GM11168 (cell line): ENCODE data around the gene GARIN6.

Experiments used
- in situ Hi-C: fragments of 300-500 bp; cut with MboI; formaldehyde crosslinking; loops from one replicate; pipeline ENCODE4 v1.12.0; 2022; ENCODE audit warnings: low sequenced_read_pairs; ENCODE audit not compliant: unreplicated experiment

GARIN6 gene

DNA sequence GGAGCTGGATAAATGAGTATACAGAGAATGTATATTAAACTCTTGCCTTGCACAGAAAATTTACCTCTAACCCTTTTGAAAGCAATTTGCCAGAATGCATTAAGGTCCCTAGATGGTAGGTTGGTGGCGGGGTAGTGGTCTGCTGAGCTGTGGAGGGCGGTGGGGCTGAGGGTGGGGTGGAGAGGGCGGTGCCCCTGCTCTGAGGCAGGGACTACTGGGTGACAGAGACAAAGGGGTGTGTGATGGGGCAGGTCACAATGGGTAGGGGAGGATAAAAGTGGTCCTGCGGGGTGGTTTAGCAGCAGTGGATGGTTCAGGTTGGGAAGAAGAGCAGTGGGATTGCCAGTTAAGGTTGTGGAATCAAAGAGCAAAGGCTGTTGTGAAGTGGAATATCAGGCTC, at the start of gene GARIN6:
TSS of gene GARIN6 (plus strand) at position 301 of the 400 bp plus-strand sequence. CDS start 422 bp downstream, outside the sequence.
- in situ Hi-C loops: no loop called here

- in situ Hi-C loops: no loop called here
These were observed 48.8 kb upstream of the GARIN6 start for GRCh38 chr12:99598785-99599184.

- in situ Hi-C loops: loop anchor here (25.0 kb wide), 1 partner anchor 563 kb away; no protein-coding TSS in a partner anchor
These were observed 47.2 kb upstream of the GARIN6 start for GRCh38 chr12:99600388-99600787.

DNA sequence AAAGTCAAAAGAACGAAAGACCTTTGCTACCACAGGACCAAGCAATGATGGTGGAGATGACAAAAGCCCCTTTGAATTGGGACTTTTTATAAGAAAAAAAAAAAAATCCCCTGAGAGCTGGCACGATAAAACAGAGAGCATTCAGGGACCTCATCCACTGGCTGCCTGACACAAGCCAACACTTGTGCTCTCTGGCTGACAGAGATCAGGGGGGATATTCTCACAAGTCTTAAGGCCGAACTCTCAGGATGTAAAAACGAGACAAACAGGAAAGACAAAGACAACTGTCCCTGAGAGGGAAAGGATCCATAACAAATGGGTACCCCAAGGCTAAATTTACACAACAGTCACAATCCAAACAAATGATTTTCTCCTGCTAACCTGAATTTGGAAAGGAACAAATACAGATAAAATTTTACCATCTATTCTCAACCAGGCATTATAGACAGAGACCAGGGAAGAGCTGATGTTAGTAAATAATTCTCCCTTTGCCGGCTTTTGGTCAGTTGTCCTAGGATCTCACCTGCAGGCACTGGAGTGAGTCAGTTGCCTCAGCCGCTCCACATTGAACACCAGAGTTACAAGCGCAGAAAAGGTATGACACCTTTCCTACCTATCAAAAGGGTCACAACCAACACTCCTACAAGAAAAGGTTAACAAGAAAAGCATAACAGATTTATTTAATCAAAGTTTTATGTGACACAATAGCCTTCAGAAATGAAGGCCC, 37.9 kb upstream of the GARIN6 start:
- in situ Hi-C loops: loop anchor here (25.0 kb wide), 1 partner anchor 572 kb away; no protein-coding TSS in a partner anchor

DNA sequence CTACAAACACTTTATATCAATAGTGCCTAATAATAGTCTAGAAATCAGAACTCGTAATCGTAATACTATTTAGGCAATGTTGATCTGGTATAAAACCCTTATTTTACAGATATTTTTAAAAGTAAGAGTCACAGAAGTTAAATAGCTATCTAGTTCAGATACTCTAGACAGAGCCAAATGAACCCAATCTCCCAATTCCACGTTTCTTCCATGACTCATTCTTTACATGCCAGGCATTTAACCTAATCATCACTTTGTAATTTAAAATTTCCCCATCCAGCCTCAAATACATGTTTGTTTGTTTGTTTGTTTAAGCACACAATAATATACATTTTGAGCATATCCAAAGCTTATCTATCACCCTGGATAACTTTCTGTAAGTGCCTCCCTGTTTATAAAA, 36.4 kb upstream of the GARIN6 start:
- in situ Hi-C loops: loop anchor here (25.0 kb wide), 1 partner anchor 574 kb away; no protein-coding TSS in a partner anchor

- in situ Hi-C loops: loop anchor here (25.0 kb wide), 1 partner anchor 574 kb away; no protein-coding TSS in a partner anchor
These were observed 36.0 kb upstream of the GARIN6 start for GRCh38 chr12:99611599-99611998.

DNA sequence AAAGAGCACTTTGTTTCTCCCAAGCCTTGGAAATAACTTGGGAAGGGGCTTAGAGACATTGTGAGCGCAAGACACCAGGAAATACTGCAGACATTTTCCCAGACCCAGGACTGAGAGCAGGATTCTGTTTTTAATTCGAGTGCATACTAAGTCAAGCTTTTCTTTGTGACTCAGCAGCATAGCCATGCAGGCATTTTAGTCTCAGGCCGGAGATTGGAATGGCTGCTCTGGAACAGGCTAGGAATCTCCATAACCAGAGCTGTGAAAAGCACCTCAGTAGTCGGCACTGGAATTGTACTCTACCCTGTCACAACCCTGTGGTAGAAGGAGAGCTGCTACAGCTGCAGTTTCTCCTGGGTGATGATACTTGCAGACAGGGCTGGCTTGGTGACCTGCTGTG, 28.9 kb upstream of the GARIN6 start:
- in situ Hi-C loops: loop anchor here (25.0 kb wide), 1 partner anchor 581 kb away; no protein-coding TSS in a partner anchor

- in situ Hi-C loops: loop anchor here (25.0 kb wide), 1 partner anchor 582 kb away; no protein-coding TSS in a partner anchor
These were observed 28.0 kb upstream of the GARIN6 start for GRCh38 chr12:99619389-99620158.

- in situ Hi-C loops: loop anchor here (25.0 kb wide), 1 partner anchor 583 kb away; no protein-coding TSS in a partner anchor
These were observed 27.4 kb upstream of the GARIN6 start for GRCh38 chr12:99620159-99620479.

GRCh38 chr12:99624591-99624990, 23.0 kb upstream of the GARIN6 start:
- in situ Hi-C loops: loop anchor here (25.0 kb wide), 1 partner anchor 587 kb away; no protein-coding TSS in a partner anchor

- in situ Hi-C loops: no loop called here
These were observed 20.1 kb upstream of the GARIN6 start for GRCh38 chr12:99627459-99627858.

DNA sequence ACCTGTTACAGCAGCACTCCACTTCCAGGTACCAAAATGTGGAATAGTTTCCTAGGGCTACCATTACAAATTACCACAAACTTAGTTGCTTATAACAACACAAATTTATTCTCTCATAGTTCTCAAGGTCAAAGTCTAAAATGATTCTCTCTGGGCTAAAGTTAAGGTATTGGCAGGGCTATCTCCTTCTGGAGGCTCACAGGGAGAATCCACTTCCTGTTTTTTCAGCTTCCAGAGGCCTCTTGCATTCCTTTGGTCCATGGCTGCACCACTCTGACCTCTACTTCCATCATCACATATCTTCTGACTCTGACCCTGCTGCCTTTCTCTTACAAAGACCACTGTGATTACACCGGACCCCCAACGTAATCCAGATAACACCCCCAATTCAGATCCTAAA, 2.9 kb upstream of the GARIN6 start:
- in situ Hi-C loops: no loop called here

DNA sequence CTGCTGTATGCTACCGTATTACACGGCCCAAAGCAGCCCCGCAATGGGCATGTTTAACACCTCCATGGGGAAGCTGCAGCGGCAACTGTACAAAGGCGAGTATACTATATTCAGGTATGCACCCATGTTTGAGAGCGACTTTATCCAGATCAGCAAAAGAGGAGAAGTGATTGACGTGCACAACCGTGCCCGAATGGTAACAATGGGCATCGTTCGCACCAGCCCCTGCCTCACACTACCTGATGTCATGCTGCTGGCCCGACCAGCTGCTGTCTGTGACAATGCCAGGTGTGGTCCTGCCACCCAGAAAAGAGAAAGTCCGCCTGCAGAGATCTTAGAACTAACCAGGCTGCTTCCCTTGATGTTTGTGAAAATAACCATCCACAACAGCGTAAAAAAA, 630 bp downstream of the GARIN6 start:
- in situ Hi-C loops: no loop called here

DNA sequence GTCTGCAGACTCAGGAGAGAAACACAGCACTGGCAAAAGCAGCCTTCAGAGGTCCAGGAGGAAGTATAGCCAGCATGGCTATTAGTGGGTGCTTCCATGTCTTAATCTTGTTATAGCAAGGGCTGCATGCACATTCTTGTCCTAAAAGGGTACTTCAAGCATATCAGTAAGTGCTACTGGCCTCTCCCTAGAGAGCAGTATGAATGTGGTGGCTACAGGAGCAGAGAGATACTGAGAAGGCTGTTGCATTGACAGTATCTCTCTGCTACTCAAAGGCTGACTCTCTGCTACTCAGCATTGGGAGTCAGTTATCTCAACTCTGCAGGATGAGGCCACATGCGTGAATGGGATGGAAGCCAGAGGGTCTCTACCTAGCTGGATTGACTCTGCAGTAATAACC, 2.0 kb downstream of the GARIN6 start:
- in situ Hi-C loops: no loop called here

GRCh38 chr12:99658671-99659349, 11.3 kb downstream of the GARIN6 start:
- in situ Hi-C loops: no loop called here

DNA sequence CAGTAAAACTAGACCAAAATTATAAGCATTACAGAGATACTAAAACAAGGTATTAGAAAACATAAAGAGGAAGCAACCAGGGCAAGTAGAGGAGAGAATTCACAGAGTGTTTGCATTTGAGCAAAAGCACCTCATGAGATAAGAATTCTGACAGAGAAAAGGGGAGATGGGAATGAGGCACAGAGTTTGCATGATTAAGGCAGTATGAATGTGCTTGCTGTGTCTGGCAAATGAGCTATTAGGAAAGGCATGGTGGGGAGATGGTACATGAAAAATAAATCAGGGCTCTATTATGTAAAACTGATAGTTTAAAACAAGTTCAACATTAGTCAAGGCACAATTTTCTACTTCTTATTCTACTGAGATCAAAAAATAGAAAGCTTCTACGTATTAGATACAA, 23.1 kb downstream of the GARIN6 start:
- in situ Hi-C loops: no loop called here

- in situ Hi-C loops: no loop called here
These were observed 32.7 kb downstream of the GARIN6 start for GRCh38 chr12:99680276-99680675.

DNA sequence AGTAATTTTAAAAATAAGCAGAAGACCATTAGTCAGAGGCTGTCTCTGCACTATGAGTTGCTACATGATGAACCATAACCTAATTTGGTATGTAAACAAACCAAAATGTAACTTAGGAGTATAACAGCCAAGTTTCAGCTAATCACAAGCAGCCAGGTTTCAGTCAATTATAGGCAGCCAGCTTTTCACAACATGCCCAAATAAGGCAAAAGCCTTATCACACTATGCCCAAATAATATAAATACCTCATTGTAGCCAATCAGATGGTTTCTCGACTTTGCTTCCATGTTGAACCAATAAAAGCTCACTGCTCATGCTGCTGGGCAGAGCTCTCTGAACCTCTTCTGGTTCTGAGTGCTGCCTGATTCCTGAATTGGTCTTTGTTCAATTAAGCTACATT, 38.6 kb downstream of the GARIN6 start:
- in situ Hi-C loops: no loop called here

DNA sequence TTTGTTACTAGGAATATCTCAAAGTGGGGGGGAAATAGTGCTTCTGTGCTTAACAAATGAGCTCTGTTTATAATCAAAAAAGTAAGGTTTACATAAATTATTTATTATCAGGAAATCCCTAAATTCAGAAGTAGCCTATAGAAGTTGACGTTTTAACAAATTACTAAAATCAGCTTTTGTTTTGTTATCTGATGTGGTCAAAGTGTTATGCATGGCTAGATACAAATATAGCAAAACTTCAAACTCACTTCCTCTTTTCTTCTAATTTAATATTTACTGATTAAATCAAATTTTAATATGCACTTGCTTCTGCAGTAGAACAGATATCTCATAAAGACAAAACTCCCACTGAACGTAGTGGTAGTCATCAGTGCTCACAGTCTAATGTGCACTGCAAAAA, 47.5 kb downstream of the GARIN6 start:
- in situ Hi-C loops: no loop called here
